ENCODE measurements around the gene CERS4. TPM values are rescaled to one million over a fixed set of nuclear protein-coding genes. Genes with fewer than 3 reads are reported as not detected.
A peak's percentile ranks its signal among the peaks of the same experiment; 100 is the strongest.

The CERS4 gene
- total and polyA plus RNA-seq, 10 of the 15 experiments (the other 5 are each of a cell fraction or from before 2014, with no cell fraction given), result 0.34 to 62.1 (median 20.7) TPM

DNA sequence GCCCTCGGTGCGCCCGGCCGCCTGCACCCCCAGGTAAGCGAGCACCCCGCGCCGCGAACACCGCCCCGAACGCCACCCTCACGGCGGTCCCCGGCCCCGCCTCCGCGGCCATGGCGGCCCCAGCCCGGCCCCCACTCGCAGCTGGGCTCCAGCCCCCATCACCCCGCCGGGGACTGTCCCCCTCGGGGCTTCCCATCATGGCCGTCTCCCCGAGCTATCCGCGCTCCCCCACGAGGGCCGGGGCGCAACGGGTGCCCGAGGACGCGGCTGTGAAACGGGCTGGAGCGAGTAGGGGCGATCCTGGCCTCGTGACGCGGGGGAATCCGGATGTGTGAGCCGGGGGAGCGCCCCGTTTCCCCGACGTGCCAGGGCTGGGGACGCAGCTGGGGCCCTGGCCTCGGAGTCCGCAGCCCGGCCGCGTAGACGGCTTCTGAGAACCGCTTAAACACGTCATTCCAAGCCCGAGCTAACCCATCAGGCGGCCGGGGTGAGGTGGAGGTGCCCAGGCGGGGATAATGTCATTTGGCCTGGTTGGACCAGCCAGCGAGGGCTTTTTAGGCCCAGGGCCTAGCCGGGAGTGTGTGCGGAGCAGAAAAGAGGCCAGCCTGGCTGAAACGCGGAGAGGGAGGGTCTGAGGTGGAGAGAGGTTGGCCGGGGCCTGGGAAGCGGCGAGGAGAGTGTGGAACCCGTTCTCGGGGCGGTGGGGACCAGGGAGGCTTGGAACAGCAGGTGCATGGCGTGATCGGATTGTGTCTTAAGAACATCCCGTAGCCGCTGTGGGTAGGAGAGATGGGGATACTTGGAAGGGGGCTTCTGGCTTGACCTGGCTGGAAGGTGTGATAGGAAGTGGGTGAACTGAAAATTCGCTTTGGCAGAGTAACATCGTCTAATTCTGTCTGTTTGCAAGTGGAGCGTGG, 550 bp downstream of the CERS4 start (continued):
- TF ChIP-seq IKZF2 (IDR thresholded peaks at IDR 0.05) (peak; percentile 17 to 55; a peak in 1 of 4 replicates), MYC (IDR thresholded peaks at IDR 0.05; ENCODE audit: insufficient read depth, insufficient read length, insufficient replicate concordance, low read length, severe bottlenecking) (peak; percentile 58), NFIC (IDR thresholded peaks at IDR 0.05; ENCODE audit: low read depth, low read length) (no peak), TARDBP (IDR thresholded peaks at IDR 0.05; ENCODE audit: borderline replicate concordance) (no peak), RUNX3 (IDR thresholded peaks at IDR 0.05; ENCODE audit: low read length) (peak; percentile 4; the same call in 1 of the 2 replicates), NR2C2 (IDR thresholded peaks at IDR 0.05; ENCODE audit: borderline replicate concordance, control insufficient read depth, insufficient read length, low read depth) (no peak), BRCA1 (IDR thresholded peaks at IDR 0.05; ENCODE audit: low read depth, low read length) (no peak), NR2F1 (conservative IDR thresholded peaks at IDR 0.05) (peak; percentile 71; the same call in 1 of the 2 replicates), TCF7 (IDR thresholded peaks at IDR 0.05; ENCODE audit: borderline replicate concordance) (no peak), MXI1 (IDR thresholded peaks at IDR 0.05; ENCODE audit: low read depth, low read length) (peak; percentile 59; the same call in 1 of the 2 replicates), TCF3 (IDR thresholded peaks at IDR 0.05; ENCODE audit: borderline replicate concordance, insufficient read depth, low read depth, low read length) (peak; percentile 36), CREM (IDR thresholded peaks at IDR 0.05; ENCODE audit: low read depth) (0 out of 2 replicates have a peak, but pooled peaks have one; percentile 25), SMC3 (IDR thresholded peaks at IDR 0.05; ENCODE audit: borderline replicate concordance, low read length) (no peak), JUND (IDR thresholded peaks at IDR 0.05; ENCODE audit: low read depth, low read length) (0 out of 2 replicates have a peak, but pooled peaks have one; percentile 17), GATAD2B (conservative IDR thresholded peaks at IDR 0.05; ENCODE audit: low read depth) (peak; percentile 94), NR2C1 (IDR thresholded peaks at IDR 0.05) (peak; percentile 26; the same call in 1 of the 2 replicates)
- TF ChIP-seq, protein P1, sequence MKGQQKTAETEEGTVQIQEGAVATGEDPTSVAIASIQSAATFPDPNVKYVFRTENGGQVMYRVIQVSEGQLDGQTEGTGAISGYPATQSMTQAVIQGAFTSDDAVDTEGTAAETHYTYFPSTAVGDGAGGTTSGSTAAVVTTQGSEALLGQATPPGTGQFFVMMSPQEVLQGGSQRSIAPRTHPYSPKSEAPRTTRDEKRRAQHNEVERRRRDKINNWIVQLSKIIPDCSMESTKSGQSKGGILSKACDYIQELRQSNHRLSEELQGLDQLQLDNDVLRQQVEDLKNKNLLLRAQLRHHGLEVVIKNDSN (IDR thresholded peaks at IDR 0.05; ENCODE audit: borderline replicate concordance, extremely low read length, insufficient read depth, low read depth, low read length), result peak; percentile 57
- TF ChIP-seq, protein P2, sequence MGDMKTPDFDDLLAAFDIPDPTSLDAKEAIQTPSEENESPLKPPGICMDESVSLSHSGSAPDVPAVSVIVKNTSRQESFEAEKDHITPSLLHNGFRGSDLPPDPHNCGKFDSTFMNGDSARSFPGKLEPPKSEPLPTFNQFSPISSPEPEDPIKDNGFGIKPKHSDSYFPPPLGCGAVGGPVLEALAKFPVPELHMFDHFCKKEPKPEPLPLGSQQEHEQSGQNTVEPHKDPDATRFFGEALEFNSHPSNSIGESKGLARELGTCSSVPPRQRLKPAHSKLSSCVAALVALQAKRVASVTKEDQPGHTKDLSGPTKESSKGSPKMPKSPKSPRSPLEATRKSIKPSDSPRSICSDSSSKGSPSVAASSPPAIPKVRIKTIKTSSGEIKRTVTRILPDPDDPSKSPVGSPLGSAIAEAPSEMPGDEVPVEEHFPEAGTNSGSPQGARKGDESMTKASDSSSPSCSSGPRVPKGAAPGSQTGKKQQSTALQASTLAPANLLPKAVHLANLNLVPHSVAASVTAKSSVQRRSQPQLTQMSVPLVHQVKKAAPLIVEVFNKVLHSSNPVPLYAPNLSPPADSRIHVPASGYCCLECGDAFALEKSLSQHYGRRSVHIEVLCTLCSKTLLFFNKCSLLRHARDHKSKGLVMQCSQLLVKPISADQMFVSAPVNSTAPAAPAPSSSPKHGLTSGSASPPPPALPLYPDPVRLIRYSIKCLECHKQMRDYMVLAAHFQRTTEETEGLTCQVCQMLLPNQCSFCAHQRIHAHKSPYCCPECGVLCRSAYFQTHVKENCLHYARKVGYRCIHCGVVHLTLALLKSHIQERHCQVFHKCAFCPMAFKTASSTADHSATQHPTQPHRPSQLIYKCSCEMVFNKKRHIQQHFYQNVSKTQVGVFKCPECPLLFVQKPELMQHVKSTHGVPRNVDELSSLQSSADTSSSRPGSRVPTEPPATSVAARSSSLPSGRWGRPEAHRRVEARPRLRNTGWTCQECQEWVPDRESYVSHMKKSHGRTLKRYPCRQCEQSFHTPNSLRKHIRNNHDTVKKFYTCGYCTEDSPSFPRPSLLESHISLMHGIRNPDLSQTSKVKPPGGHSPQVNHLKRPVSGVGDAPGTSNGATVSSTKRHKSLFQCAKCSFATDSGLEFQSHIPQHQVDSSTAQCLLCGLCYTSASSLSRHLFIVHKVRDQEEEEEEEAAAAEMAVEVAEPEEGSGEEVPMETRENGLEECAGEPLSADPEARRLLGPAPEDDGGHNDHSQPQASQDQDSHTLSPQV (IDR thresholded peaks at IDR 0.05), result no peak
- TF ChIP-seq, protein P3, sequence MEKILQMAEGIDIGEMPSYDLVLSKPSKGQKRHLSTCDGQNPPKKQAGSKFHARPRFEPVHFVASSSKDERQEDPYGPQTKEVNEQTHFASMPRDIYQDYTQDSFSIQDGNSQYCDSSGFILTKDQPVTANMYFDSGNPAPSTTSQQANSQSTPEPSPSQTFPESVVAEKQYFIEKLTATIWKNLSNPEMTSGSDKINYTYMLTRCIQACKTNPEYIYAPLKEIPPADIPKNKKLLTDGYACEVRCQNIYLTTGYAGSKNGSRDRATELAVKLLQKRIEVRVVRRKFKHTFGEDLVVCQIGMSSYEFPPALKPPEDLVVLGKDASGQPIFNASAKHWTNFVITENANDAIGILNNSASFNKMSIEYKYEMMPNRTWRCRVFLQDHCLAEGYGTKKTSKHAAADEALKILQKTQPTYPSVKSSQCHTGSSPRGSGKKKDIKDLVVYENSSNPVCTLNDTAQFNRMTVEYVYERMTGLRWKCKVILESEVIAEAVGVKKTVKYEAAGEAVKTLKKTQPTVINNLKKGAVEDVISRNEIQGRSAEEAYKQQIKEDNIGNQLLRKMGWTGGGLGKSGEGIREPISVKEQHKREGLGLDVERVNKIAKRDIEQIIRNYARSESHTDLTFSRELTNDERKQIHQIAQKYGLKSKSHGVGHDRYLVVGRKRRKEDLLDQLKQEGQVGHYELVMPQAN (conservative IDR thresholded peaks at IDR 0.05), result peak; percentile 91
- TF ChIP-seq, protein P4, sequence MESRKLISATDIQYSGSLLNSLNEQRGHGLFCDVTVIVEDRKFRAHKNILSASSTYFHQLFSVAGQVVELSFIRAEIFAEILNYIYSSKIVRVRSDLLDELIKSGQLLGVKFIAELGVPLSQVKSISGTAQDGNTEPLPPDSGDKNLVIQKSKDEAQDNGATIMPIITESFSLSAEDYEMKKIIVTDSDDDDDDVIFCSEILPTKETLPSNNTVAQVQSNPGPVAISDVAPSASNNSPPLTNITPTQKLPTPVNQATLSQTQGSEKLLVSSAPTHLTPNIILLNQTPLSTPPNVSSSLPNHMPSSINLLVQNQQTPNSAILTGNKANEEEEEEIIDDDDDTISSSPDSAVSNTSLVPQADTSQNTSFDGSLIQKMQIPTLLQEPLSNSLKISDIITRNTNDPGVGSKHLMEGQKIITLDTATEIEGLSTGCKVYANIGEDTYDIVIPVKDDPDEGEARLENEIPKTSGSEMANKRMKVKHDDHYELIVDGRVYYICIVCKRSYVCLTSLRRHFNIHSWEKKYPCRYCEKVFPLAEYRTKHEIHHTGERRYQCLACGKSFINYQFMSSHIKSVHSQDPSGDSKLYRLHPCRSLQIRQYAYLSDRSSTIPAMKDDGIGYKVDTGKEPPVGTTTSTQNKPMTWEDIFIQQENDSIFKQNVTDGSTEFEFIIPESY (IDR thresholded peaks at IDR 0.05), result no peak
